GM19035 (cell line): ENCODE measurements around the gene BCL2L15.

ENCODE experiments used
- ATAC-seq: cut with Tn5 transposase; IDR thresholded peaks from one replicate; pipeline ENCODE4 v1.9.1; 2021; ENCODE audit not compliant: unreplicated experiment

Gene BCL2L15

GRCh38 chr1:113834716-113835115, 52.7 kb downstream of the BCL2L15 start:
- no peak for ATAC-seq
